H9 (cell line): Measurements from ENCODE around the gene PTPN11. TPM values are rescaled to one million over a fixed set of nuclear protein-coding genes. Genes with fewer than 3 reads are reported as not detected.
A peak's percentile ranks its signal among the peaks of the same experiment; 100 is the strongest.
"Not testable (repeated sequence)": the region's sequence is repeated elsewhere in the genome, so short reads cannot be mapped to it uniquely, and the experiment has no call there.

ENCODE experiments used
- DNase-seq: peaks from one replicate; pipeline ENCODE4 v3.0.0-alpha.2; 2017
- H2AFZ ChIP-seq: one replicate; pipeline ENCODE4 v1.6.1; 2013; ENCODE audit warnings: mild to moderate bottlenecking, low read length, control low read depth, moderate library complexity
- H2AK5ac ChIP-seq: 2 replicates; pipeline ENCODE4 v1.6.1; 2013; ENCODE audit warnings: low read length, control low read depth, mixed read lengths; ENCODE audit not compliant: insufficient read length
- H2BK120ac ChIP-seq: one replicate; pipeline ENCODE4 v1.6.1; 2013; ENCODE audit warnings: low read depth, mild to moderate bottlenecking, low read length, control low read depth, inconsistent platforms; ENCODE audit not compliant: poor library complexity, severe bottlenecking
- H2BK12ac ChIP-seq: 2 replicates; pipeline ENCODE4 v1.6.1; 2013; ENCODE audit warnings: low read length, control low read depth, mixed read lengths, low read depth; ENCODE audit not compliant: insufficient read length
- H2BK15ac ChIP-seq: 2 replicates; pipeline ENCODE4 v1.6.1; 2013; ENCODE audit warnings: low read depth, low read length, control low read depth
- H2BK20ac ChIP-seq: one replicate; pipeline ENCODE4 v1.6.1; 2013; ENCODE audit warnings: low read depth, mild to moderate bottlenecking, low read length, control low read depth, inconsistent platforms; ENCODE audit not compliant: poor library complexity, severe bottlenecking
- H2BK5ac ChIP-seq: 2 replicates; pipeline ENCODE4 v1.6.1; 2013; ENCODE audit warnings: low read length, control low read depth, mixed read lengths; ENCODE audit not compliant: insufficient read length
- H3K14ac ChIP-seq: 2 replicates; pipeline ENCODE4 v1.6.1; 2013; ENCODE audit warnings: low read length, control low read depth; ENCODE audit not compliant: insufficient read depth
- H3K18ac ChIP-seq: 2 replicates; pipeline ENCODE4 v1.6.1; 2013; ENCODE audit warnings: low read depth, mild to moderate bottlenecking, mixed read lengths, low read length, control low read depth; ENCODE audit not compliant: insufficient read length
- H3K23ac ChIP-seq: 2 replicates; pipeline ENCODE4 v1.6.1; 2013; ENCODE audit warnings: low read length, control low read depth, mixed read lengths, low read depth; ENCODE audit not compliant: insufficient read length
- H3K23me2 ChIP-seq: 2 replicates; pipeline ENCODE4 v1.6.1; 2013; ENCODE audit warnings: low read depth, mild to moderate bottlenecking, mixed read lengths, low read length, control low read depth; ENCODE audit not compliant: insufficient read length, poor library complexity, severe bottlenecking
- H3K27ac ChIP-seq: 2 replicates; pipeline ENCODE4 v1.5.1; 2013; ENCODE audit warnings: low read length, control low read depth, mixed read lengths, low read depth; ENCODE audit not compliant: insufficient read length
- H3K27me3 ChIP-seq: 2 replicates; pipeline ENCODE4 v1.6.1; 2013; ENCODE audit warnings: low read length, control low read depth, inconsistent platforms; ENCODE audit not compliant: insufficient read depth
- H3K4ac ChIP-seq: 2 replicates; pipeline ENCODE4 v1.6.1; 2013; ENCODE audit warnings: low read depth, mild to moderate bottlenecking, control low read depth, inconsistent platforms, low read length, moderate library complexity
- H3K4me1 ChIP-seq: 2 replicates; pipeline ENCODE4 v1.6.1; 2013; ENCODE audit warnings: low read length, control low read depth, inconsistent platforms; ENCODE audit not compliant: insufficient read depth
- H3K4me2 ChIP-seq: 2 replicates; pipeline ENCODE4 v1.6.1; 2013; ENCODE audit warnings: low read length, control low read depth, mixed read lengths; ENCODE audit not compliant: insufficient read length, insufficient read depth
- H3K56ac ChIP-seq: 2 replicates; pipeline ENCODE4 v1.6.1; 2013; ENCODE audit warnings: low read depth, mild to moderate bottlenecking, mixed read lengths, low read length, control low read depth; ENCODE audit not compliant: insufficient read length
- H3K79me1 ChIP-seq: 2 replicates; pipeline ENCODE4 v1.6.1; 2013; ENCODE audit warnings: low read depth, mild to moderate bottlenecking, moderate library complexity, low read length, control low read depth, inconsistent platforms; ENCODE audit not compliant: insufficient read depth, poor library complexity, severe bottlenecking
- H3K79me2 ChIP-seq: 2 replicates; pipeline ENCODE4 v1.6.1; 2013; ENCODE audit warnings: low read length, control low read depth, inconsistent platforms; ENCODE audit not compliant: insufficient read depth
- H3K9ac ChIP-seq: 2 replicates; pipeline ENCODE4 v1.6.1; 2013; ENCODE audit warnings: low read length, control low read depth, mixed read lengths; ENCODE audit not compliant: insufficient read length; ENCODE audit errors: extremely low read depth
- H3K9me3 ChIP-seq: one replicate; pipeline ENCODE4 v1.6.1; 2013; ENCODE audit warnings: low read depth, low read length, inconsistent platforms; ENCODE audit not compliant: control insufficient read depth
- H3T11ph ChIP-seq: one replicate; pipeline ENCODE4 v1.6.1; 2013; ENCODE audit warnings: mild to moderate bottlenecking, low read length, control low read depth, inconsistent platforms
- H4K20me1 ChIP-seq: one replicate; pipeline ENCODE4 v1.6.1; 2013; ENCODE audit not compliant: control insufficient read depth, insufficient read length, insufficient read depth
- H4K5ac ChIP-seq: 2 replicates; pipeline ENCODE4 v1.6.1; 2013; ENCODE audit warnings: low read depth, mild to moderate bottlenecking, mixed read lengths, low read length, control low read depth; ENCODE audit not compliant: insufficient read length
- H4K8ac ChIP-seq: replicated peaks from 2 replicates; pipeline ENCODE4 v1.6.1; 2013; ENCODE audit warnings: low read length, control low read depth, mixed read lengths, low read depth; ENCODE audit not compliant: insufficient read length
- H4K91ac ChIP-seq: 2 replicates; pipeline ENCODE4 v1.6.1; 2013; ENCODE audit warnings: low read depth, mild to moderate bottlenecking, moderate library complexity, mixed read lengths, low read length, control low read depth; ENCODE audit not compliant: insufficient read length
- H3K27ac Mint-ChIP-seq, 3 experiments: 2 replicates in 2 of 3; 3 replicates in 1 of 3; pipeline ENCODE4 v1.8.0; 2020 to 2021; ENCODE audit warnings: mixed read lengths in 3 of 3, mild to moderate bottlenecking in 1 of 3, moderate library complexity in 1 of 3
- H3K27me3 Mint-ChIP-seq: 2 replicates; pipeline ENCODE4 v1.8.0; 2021; ENCODE audit warnings: low read depth, mild to moderate bottlenecking, moderate library complexity, mixed read lengths
- H3K36me3 Mint-ChIP-seq, 3 experiments: 2 replicates in 2 of 3; 3 replicates in 1 of 3; pipeline ENCODE4 v1.8.0; 2020 to 2021; ENCODE audit warnings: low read depth in 3 of 3, mixed read lengths in 3 of 3; ENCODE audit not compliant: insufficient read depth in 1 of 3
- H3K4me1 Mint-ChIP-seq, 2 experiments: 2 replicates each; pipeline ENCODE4 v1.8.0; 2020; ENCODE audit warnings: mixed read lengths in 2 of 2
- H3K4me3 Mint-ChIP-seq, 2 experiments: 2 replicates in 1 of 2; 3 replicates in 1 of 2; pipeline ENCODE4 v1.8.0; 2020 to 2021; ENCODE audit warnings: mild to moderate bottlenecking in 2 of 2, mixed read lengths in 2 of 2, moderate library complexity in 1 of 2
- H3K9me3 Mint-ChIP-seq, 2 experiments: 2 replicates in 1 of 2; 3 replicates in 1 of 2; pipeline ENCODE4 v1.8.0; 2020; ENCODE audit warnings: mild to moderate bottlenecking in 2 of 2, mixed read lengths in 2 of 2, moderate library complexity in 1 of 2
- WGBS: extraction: QIAGEN DNeasy Blood & Tissue Kit; methylation state at CpG from one replicate; pipeline ENCODE4 v1.1.7; 2013; ENCODE audit warnings: missing lambda C conversion rate, low lambda C conversion rate, mixed read lengths; ENCODE audit not compliant: insufficient read length; ENCODE audit errors: extremely low coverage; 5-methylcytosine and 5-hydroxymethylcytosine counted together
- total RNA-seq: library from RNA; stranded (reverse); gene quantifications from 2 replicates; pipeline ENCODE4 v1.2.1, GENCODE V29; 2021
- TF ChIP-seq, protein P1 (sequence below): fragments of 200-600 bp; sonication (generic); conservative IDR thresholded peaks from 3 replicates; pipeline ENCODE4 v1.8.0; 2021; ENCODE audit warnings: antibody characterized with exemption, mild to moderate bottlenecking

Gene PTPN11
- total RNA-seq, 1 experiment from 2014 or later = 112 TPM

- Histone ChIP-seq H3K79me2 (no peaks in the 10 kb centered on the region; the same call in 1 of the 2 replicates), H2BK20ac (no peak overlapping the region), H3K27ac (no peak overlapping the region), H3K9ac (no peak overlapping the region), H2BK12ac (no peak overlapping the region), H3K18ac (no peak overlapping the region), H2BK120ac (no peak overlapping the region), H3K4me1 (no peaks in the 10 kb centered on the region), H3K23ac (no peak overlapping the region), H4K5ac (no peak overlapping the region), H2AK5ac (no peak overlapping the region), H2BK15ac (no peak overlapping the region), H3K79me1 (peaks cover 8% of the 10 kb centered on the region), H3K14ac (no peak overlapping the region), H3K4ac (no peak overlapping the region), H3K23me2 (no peaks in the 10 kb centered on the region), H2BK5ac (no peak overlapping the region), H3K4me2 (no peak overlapping the region), H3K9me3 (no peaks in the 10 kb centered on the region), H2AFZ (no peak overlapping the region), H4K20me1 (no peaks in the 10 kb centered on the region), H3K27me3 (no peaks in the 10 kb centered on the region), H3K56ac (no peak overlapping the region), H4K8ac (no peak overlapping the region), H3T11ph (no peak overlapping the region), H4K91ac (no peak overlapping the region)
- Mint-ChIP-seq H3K9me3 (no peaks in the 10 kb centered on the region), H3K4me3 (no peak overlapping the region), H3K36me3 (peaks cover 0 to 2% (median 0%) of the 10 kb centered on the region in 3 experiments; a peak in 1 of 7 replicates), H3K4me1 (no peaks in the 10 kb centered on the region), H3K27me3 (no peaks in the 10 kb centered on the region), H3K27ac (no peak overlapping the region)
- DNase-seq = no peak
- TF ChIP-seq, protein P1, sequence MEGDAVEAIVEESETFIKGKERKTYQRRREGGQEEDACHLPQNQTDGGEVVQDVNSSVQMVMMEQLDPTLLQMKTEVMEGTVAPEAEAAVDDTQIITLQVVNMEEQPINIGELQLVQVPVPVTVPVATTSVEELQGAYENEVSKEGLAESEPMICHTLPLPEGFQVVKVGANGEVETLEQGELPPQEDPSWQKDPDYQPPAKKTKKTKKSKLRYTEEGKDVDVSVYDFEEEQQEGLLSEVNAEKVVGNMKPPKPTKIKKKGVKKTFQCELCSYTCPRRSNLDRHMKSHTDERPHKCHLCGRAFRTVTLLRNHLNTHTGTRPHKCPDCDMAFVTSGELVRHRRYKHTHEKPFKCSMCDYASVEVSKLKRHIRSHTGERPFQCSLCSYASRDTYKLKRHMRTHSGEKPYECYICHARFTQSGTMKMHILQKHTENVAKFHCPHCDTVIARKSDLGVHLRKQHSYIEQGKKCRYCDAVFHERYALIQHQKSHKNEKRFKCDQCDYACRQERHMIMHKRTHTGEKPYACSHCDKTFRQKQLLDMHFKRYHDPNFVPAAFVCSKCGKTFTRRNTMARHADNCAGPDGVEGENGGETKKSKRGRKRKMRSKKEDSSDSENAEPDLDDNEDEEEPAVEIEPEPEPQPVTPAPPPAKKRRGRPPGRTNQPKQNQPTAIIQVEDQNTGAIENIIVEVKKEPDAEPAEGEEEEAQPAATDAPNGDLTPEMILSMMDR = no peak
Measured at GRCh38 chr12:112439769-112440168, 21.0 kb downstream of the PTPN11 start.

GRCh38 chr12:112440653-112441052 is 21.9 kb downstream of the PTPN11 start:
- H2BK120ac ChIP-seq, H3K4ac ChIP-seq, H2AK5ac ChIP-seq, H3K27ac ChIP-seq, H4K5ac ChIP-seq, H3K79me1 ChIP-seq, H3K23me2 ChIP-seq, H3K23ac ChIP-seq, H3K79me2 ChIP-seq, H3K9ac ChIP-seq, H3K4me1 ChIP-seq, H4K91ac ChIP-seq, H3K27me3 ChIP-seq, H3K14ac ChIP-seq, H3T11ph ChIP-seq, H3K36me3 Mint-ChIP-seq, H2BK12ac ChIP-seq, H3K4me3 Mint-ChIP-seq, H3K4me2 ChIP-seq, H2BK15ac ChIP-seq, DNase-seq, H3K56ac ChIP-seq, H4K8ac ChIP-seq, H3K4me1 Mint-ChIP-seq, H2BK5ac ChIP-seq, H3K27me3 Mint-ChIP-seq, H4K20me1 ChIP-seq, H2AFZ ChIP-seq, H3K18ac ChIP-seq, H3K9me3 Mint-ChIP-seq, H3K9me3 ChIP-seq: not testable (repeated sequence)
- peak overlapping the region; percentile 75 for H2BK20ac ChIP-seq
- WGBS = no CpG with 5 or more reads among the region's 9 CpGs
- peak overlapping the region in 1 of 3 experiments; percentile 49; a peak in 1 of 7 replicates for H3K27ac Mint-ChIP-seq
